GM10248 (cell line): ENCODE results near the gene DNMT3B.

ENCODE experiments used
- CTCF ChIA-PET: fragments of 300-600 bp; sonication (Branson Sonifier 250); formaldehyde crosslinking; extraction: SDS; loops from one replicate; lab custom pipeline; 2021; ENCODE audit warnings: antibody characterized with exemption; lab: Yijun Ruan, JAX
- POLR2A ChIA-PET: fragments of 350-650 bp; sonication (Branson Sonifier 250); formaldehyde crosslinking; extraction: SDS; loops from one replicate; lab custom pipeline; 2020; ENCODE audit warnings: antibody characterized with exemption; lab: Yijun Ruan, JAX
- DNase-seq: peaks from one replicate; pipeline ENCODE4 v3.0.0; 2012; ENCODE audit errors: extremely low spot score
- TF ChIP-seq, protein P1 (sequence below): IDR thresholded peaks from 2 replicates; pipeline ENCODE4 v1.5.1; 2012; ENCODE audit warnings: mild to moderate bottlenecking, low read depth; ENCODE audit errors: extremely low read depth, missing control alignments, control extremely low read depth

DNMT3B gene

DNA sequence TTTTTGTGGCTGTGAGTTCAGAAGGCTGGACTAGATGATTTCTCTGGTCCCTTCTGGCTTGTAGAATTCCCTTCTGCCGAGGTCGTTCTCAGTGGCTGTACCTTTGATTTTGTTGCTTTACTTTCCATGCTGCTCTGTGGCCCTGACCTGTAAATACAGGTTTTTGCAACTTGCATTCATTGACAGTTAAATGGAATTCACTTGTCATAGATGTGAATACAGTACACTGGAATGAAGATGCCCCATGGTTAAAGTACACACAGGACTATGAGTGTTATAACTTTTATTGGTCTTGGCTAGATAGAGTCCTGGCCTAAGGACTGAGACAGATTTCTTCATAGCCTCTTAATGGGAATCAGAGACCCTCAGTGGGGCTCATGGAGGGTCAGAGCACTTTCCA is 83.6 kb downstream of the DNMT3B start:
- TF ChIP-seq, protein P1, sequence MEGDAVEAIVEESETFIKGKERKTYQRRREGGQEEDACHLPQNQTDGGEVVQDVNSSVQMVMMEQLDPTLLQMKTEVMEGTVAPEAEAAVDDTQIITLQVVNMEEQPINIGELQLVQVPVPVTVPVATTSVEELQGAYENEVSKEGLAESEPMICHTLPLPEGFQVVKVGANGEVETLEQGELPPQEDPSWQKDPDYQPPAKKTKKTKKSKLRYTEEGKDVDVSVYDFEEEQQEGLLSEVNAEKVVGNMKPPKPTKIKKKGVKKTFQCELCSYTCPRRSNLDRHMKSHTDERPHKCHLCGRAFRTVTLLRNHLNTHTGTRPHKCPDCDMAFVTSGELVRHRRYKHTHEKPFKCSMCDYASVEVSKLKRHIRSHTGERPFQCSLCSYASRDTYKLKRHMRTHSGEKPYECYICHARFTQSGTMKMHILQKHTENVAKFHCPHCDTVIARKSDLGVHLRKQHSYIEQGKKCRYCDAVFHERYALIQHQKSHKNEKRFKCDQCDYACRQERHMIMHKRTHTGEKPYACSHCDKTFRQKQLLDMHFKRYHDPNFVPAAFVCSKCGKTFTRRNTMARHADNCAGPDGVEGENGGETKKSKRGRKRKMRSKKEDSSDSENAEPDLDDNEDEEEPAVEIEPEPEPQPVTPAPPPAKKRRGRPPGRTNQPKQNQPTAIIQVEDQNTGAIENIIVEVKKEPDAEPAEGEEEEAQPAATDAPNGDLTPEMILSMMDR = no peak
- DNase-seq = no peak
- ChIA-PET POLR2A (no interaction called here), CTCF (interaction anchor here (1.6 kb wide), 1 partner anchor 67 kb away, joined by 3 read pairs; no protein-coding TSS in a partner anchor)

DNA sequence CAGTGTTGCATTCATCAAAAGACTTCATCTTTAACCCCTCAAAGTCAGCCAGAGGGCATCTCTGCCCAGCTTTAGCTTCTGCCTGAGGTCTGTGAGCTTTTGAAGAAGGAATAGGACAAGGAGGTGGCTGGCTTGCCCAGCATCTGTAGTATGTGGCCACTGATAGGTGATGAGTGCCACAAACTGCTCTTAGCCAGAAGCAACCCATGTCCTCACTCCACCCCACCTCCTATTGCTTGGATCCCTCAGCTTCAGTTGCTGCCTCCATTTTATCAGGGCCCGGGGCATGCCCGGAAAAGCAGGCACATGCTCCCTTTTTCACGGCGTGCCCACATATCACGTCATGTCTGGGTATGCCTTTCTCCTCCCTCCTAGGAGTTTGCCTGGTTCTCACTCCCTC is 84.7 kb downstream of the DNMT3B start:
- no peak for DNase-seq
- TF ChIP-seq, protein P1 = no peak
- ChIA-PET CTCF (interaction anchor here (1.6 kb wide), 1 partner anchor 69 kb away, joined by 3 read pairs; no protein-coding TSS in a partner anchor), POLR2A (no interaction called here)

- ChIA-PET CTCF (no interaction called here), POLR2A (no interaction called here)
- no peak for DNase-seq
- TF ChIP-seq, protein P1 = no peak
Measured at GRCh38 chr20:32847964-32848363, 85.8 kb downstream of the DNMT3B start.

- TF ChIP-seq, protein P1 = no peak
- ChIA-PET POLR2A (no interaction called here), CTCF (interaction anchor here (1.0 kb wide), 1 partner anchor 10 kb away, joined by 4 read pairs; the partner anchor contains the start of gene EFCAB8)
- no peak for DNase-seq
Measured at GRCh38 chr20:32848846-32849245, 86.7 kb downstream of the DNMT3B start.

- CTCF ChIA-PET = interaction anchor here (1.0 kb wide), 1 partner anchor 9 kb away, joined by 4 read pairs; the partner anchor contains the start of gene EFCAB8
- POLR2A ChIA-PET = no interaction called here
- no peak for DNase-seq
Measured at GRCh38 chr20:32849577-32849976, 87.4 kb downstream of the DNMT3B start.

DNA sequence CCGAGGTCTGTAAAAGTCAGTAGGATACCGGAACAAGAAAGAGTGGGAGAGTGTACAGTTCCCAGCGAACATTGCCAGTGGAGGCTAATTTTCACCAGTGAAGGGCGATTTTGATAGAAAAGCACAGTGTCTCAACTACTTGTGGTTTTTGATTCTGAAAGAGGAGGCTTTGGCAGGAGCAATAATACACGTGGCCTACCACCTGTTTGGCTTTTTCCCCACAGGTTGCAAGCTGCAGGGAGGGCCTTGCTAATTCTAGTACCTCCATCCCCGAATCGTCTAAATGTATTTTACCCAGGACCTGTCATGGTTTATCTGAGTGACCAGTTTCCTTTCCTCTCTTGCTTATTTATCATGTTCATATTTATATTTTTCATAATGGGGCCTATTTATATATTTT is 93.2 kb downstream of the DNMT3B start:
- ChIA-PET POLR2A (no interaction called here), CTCF (interaction anchor here (2.0 kb wide), 1 partner anchor 77 kb away, joined by 5 read pairs; no protein-coding TSS in a partner anchor)
- no peak for DNase-seq
- TF ChIP-seq, protein P1 = no peak

More at GRCh38 chr20:32849577-32849976, 87.4 kb downstream of the DNMT3B start:
- TF ChIP-seq, protein P1 = no peak
